GM13976 (cell line): ENCODE results near the gene NT5DC2.

Source experiments
- DNase-seq: peaks from one replicate; pipeline ENCODE4 v3.0.0; 2012; ENCODE audit warnings: low spot score
- CTCF ChIP-seq: IDR thresholded peaks from 2 replicates; pipeline ENCODE4 v1.5.1; 2012; ENCODE audit warnings: borderline replicate concordance, mild to moderate bottlenecking; ENCODE audit not compliant: insufficient read depth; ENCODE audit errors: extremely low read depth, missing control alignments, control extremely low read depth
- in situ Hi-C: fragments of 300-500 bp; cut with MboI; formaldehyde crosslinking; loops from one replicate; pipeline ENCODE4 v1.12.0; 2022; ENCODE audit warnings: low sequenced_read_pairs, mixed read lengths, inconsistent platforms; ENCODE audit not compliant: unreplicated experiment

The NT5DC2 gene

GRCh38 chr3:52480768-52481715 is 52.6 kb downstream of the NT5DC2 start:
- in situ Hi-C loops, result no loop called here
- no peak for TF ChIP-seq CTCF
- no peak for DNase-seq

- in situ Hi-C loops, result no loop called here
Measured at GRCh38 chr3:52479877-52480575, 53.6 kb downstream of the NT5DC2 start.

GRCh38 chr3:52479037-52479876 is 54.4 kb downstream of the NT5DC2 start:
- in situ Hi-C loops, result no loop called here
- no peak for DNase-seq
- no peak for TF ChIP-seq CTCF

More at GRCh38 chr3:52479877-52480575, 53.6 kb downstream of the NT5DC2 start:
- no peak for TF ChIP-seq CTCF
- DNase-seq, result no peak

GRCh38 chr3:52477796-52478095 is 55.9 kb downstream of the NT5DC2 start:
- no peak for TF ChIP-seq CTCF
- no peak for DNase-seq
- in situ Hi-C loops, result no loop called here

- in situ Hi-C loops, result no loop called here
- no peak for DNase-seq
- no peak for TF ChIP-seq CTCF
Measured at GRCh38 chr3:52477076-52477795, 56.4 kb downstream of the NT5DC2 start.
